Measurements from ENCODE around the gene TULP1. TPM values are rescaled to one million over a fixed set of nuclear protein-coding genes. Genes with fewer than 3 reads are reported as not detected.

TULP1 gene
- total RNA-seq, 4 donors from 2014 or later = 0.72 to 0.83 TPM; not detected in 2

DNA sequence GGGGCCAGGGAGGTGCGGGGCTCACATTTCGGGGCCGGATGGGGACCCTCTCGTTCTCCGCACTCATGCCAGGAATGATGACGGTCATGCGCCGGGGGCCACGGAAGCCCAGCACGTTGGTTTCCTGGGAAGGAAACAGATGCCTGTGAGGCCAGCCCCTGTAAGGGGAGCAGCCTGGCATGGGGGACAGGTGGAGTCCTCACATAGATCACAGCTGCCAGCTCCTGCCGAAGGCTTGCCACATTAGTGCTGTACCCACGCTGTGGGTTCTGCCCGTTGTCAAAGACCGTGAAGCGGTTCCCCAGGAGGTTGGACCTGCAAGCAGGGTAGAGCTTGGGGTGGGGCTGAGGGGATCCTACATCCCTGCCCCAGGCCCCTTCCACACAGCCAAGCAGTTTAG, 9.2 kb downstream of the TULP1 start:
- H3K4me1 ChIP-seq = peaks cover 10% of the 10 kb centered on the region
- TF ChIP-seq POLR2AphosphoS5 (IDR thresholded peaks at IDR 0.05) = no peak
- TF ChIP-seq, protein P1, sequence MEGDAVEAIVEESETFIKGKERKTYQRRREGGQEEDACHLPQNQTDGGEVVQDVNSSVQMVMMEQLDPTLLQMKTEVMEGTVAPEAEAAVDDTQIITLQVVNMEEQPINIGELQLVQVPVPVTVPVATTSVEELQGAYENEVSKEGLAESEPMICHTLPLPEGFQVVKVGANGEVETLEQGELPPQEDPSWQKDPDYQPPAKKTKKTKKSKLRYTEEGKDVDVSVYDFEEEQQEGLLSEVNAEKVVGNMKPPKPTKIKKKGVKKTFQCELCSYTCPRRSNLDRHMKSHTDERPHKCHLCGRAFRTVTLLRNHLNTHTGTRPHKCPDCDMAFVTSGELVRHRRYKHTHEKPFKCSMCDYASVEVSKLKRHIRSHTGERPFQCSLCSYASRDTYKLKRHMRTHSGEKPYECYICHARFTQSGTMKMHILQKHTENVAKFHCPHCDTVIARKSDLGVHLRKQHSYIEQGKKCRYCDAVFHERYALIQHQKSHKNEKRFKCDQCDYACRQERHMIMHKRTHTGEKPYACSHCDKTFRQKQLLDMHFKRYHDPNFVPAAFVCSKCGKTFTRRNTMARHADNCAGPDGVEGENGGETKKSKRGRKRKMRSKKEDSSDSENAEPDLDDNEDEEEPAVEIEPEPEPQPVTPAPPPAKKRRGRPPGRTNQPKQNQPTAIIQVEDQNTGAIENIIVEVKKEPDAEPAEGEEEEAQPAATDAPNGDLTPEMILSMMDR (IDR thresholded peaks at IDR 0.05) = no peak
- no peak for TF ChIP-seq EP300 (IDR thresholded peaks at IDR 0.05)
- TF ChIP-seq POLR2A (IDR thresholded peaks at IDR 0.05) = no peak
- no peaks in the 10 kb centered on the region for H3K36me3 ChIP-seq
- H3K27me3 ChIP-seq = peaks cover 20% of the 10 kb centered on the region
- no peak overlapping the region for H3K4me3 ChIP-seq
- H3K9me3 ChIP-seq = no peaks in the 10 kb centered on the region
- WGBS = 71% methylated on average over 10 of the region's 15 CpGs
- DNase-seq (ENCODE audit: low spot score in 2 of 2) = no peak
- no peak overlapping the region for H3K27ac ChIP-seq

DNA sequence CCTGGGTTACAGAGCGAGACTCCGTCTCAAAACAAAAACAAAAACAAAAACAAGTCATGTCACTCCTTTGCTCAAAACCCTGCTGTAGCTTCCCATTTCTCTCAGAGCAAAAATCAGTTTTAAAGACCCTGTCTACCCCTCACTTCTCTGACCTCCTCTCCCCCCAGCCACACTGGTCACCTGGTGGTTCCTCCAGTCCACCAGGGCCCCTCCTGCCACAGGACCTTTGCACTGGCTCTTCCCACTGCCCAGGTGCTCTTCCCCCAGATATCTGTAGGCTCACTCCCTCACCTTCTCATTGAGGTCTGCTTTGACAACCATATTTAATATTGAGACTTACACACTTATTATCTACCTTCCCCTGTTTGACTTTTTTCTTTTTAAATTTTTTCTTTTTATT, 10.9 kb downstream of the TULP1 start:
- peaks cover 20% of the 10 kb centered on the region for H3K27me3 ChIP-seq
- TF ChIP-seq POLR2A (IDR thresholded peaks at IDR 0.05) (no peak), EP300 (IDR thresholded peaks at IDR 0.05) (no peak), POLR2AphosphoS5 (IDR thresholded peaks at IDR 0.05) (no peak)
- TF ChIP-seq, protein P1 (IDR thresholded peaks at IDR 0.05) = no peak
- peaks cover 22% of the 10 kb centered on the region for H3K4me1 ChIP-seq
- no peaks in the 10 kb centered on the region for H3K9me3 ChIP-seq
- H3K27ac ChIP-seq = no peak overlapping the region
- 100% methylated on average over 2 of the region's 2 CpGs for WGBS
- no peak overlapping the region for H3K4me3 ChIP-seq
- H3K36me3 ChIP-seq = no peaks in the 10 kb centered on the region
- no peak for DNase-seq (ENCODE audit: low spot score in 2 of 2)

DNA sequence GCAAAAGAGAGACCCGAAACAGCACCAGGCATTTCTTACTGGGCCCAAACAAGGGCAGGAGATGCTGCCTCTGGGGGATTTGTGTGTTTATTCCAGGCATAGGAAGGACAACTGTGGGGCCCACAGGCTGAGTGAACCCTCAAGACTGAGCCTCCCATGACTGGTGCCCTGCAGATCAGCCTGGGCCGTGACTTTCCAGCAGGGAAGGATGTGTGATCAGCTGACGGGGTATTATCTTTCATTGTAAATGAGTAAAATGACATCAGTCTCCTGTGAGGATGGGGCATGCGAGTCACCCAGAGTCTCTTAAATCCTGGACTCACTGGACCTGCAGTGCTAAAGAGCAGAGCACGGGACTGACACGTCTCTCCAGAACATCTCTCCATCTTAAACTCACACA, 11.9 kb downstream of the TULP1 start:
- Histone ChIP-seq H3K36me3 (no peaks in the 10 kb centered on the region), H3K9me3 (no peaks in the 10 kb centered on the region), H3K27me3 (peaks cover 15% of the 10 kb centered on the region), H3K4me3 (no peak overlapping the region), H3K4me1 (peaks cover 21% of the 10 kb centered on the region), H3K27ac (no peak overlapping the region)
- no peak for DNase-seq (ENCODE audit: low spot score in 2 of 2)
- TF ChIP-seq POLR2A (IDR thresholded peaks at IDR 0.05) (no peak), EP300 (IDR thresholded peaks at IDR 0.05) (no peak), POLR2AphosphoS5 (IDR thresholded peaks at IDR 0.05) (no peak)
- TF ChIP-seq, protein P1 (IDR thresholded peaks at IDR 0.05) = no peak
- WGBS = 86% methylated on average over 6 of the region's 6 CpGs

DNA sequence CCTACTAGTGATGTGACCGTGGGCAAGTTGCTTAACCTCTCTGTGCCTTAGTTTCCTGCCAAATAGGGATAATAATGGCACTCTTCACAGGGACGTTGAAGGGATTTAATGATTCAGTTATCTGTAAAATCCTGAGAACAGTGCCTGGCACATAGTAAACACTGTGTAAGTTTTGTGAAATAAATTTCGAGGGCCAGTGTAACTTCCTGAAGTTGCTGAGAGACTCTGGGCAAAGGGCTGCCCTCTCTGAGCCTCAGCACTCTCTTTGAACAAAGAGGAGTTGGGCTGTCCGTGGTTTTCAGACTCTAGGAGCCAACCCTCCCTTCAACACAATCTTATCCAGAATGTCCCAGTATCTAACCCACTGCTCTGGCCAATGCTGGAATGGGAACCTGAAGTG, 13.3 kb downstream of the TULP1 start:
- Histone ChIP-seq H3K9me3 (no peaks in the 10 kb centered on the region), H3K4me3 (no peak overlapping the region), H3K4me1 (peaks cover 32% of the 10 kb centered on the region), H3K27ac (no peak overlapping the region), H3K27me3 (peaks cover 8% of the 10 kb centered on the region), H3K36me3 (no peaks in the 10 kb centered on the region)
- TF ChIP-seq EP300 (IDR thresholded peaks at IDR 0.05) (no peak), POLR2AphosphoS5 (IDR thresholded peaks at IDR 0.05) (no peak), POLR2A (IDR thresholded peaks at IDR 0.05) (no peak)
- TF ChIP-seq, protein P1 (IDR thresholded peaks at IDR 0.05) = no peak
- WGBS = 79% methylated on average over 3 of the region's 4 CpGs
- DNase-seq (ENCODE audit: low spot score in 2 of 2) = no peak

DNA sequence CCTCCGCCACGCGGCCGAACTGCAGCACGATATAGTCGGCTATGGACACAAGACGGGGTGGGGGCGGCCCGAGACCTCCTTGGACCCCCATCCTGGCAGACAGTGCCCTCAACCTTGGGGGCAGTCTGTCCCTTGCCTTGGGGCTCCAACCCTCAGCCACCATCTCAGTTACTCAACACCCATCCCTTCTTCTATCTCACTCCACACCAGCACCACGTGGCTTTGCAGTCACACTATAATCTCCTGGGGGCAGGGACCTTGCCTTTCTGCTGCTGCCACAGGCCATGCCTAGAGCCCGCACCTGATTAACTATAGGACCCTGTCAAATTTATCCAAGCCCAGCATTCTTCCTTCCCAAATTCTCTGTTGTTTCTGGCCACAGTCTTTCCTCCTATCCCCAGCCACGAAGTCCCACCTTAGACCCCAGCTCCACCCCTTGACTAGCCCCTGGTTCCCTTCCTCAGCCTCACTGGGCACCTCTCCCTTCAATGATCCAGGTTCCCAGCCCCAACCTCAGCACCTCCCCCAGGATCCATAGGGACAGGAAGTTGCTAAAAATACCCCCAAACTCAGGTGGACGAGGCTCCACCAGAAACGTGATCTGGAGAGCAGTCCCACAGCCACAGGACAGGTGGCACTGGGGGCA, 14.2 kb downstream of the TULP1 start:
- Histone ChIP-seq H3K9me3 (no peaks in the 10 kb centered on the region), H3K4me1 (peaks cover 40% of the 10 kb centered on the region), H3K36me3 (no peaks in the 10 kb centered on the region), H3K4me3 (peak overlapping the region; percentile 70), H3K27me3 (peaks cover 3% of the 10 kb centered on the region), H3K27ac (no peak overlapping the region)
- no peak for DNase-seq (ENCODE audit: low spot score in 2 of 2)
- TF ChIP-seq EP300 (IDR thresholded peaks at IDR 0.05) (no peak), POLR2AphosphoS5 (IDR thresholded peaks at IDR 0.05) (no peak), POLR2A (IDR thresholded peaks at IDR 0.05) (no peak)
- TF ChIP-seq, protein P1 (IDR thresholded peaks at IDR 0.05) = no peak
- 50% methylated on average over 14 of the region's 14 CpGs for WGBS

All from suprapubic skin (tissue), 4 donors.